SK-N-SH (cell line): ENCODE data around the gene TMCC3. TPM values are rescaled to one million over a fixed set of nuclear protein-coding genes. Genes with fewer than 3 reads are reported as not detected.

Experiments used
- CTCF ChIA-PET: fragments of 300-600, 350-600 bp; formaldehyde crosslinking; extraction: SDS; loops from one replicate; lab custom pipeline; 2021; lab: Yijun Ruan, JAX
- POLR2A ChIA-PET: fragments of 350-600 bp; sonication (Branson Sonifier 250); formaldehyde crosslinking; extraction: SDS; loops from one replicate; lab custom pipeline; 2020; ENCODE audit warnings: antibody characterized with exemption, inconsistent platforms; lab: Yijun Ruan, JAX
- DNase-seq: peaks from one replicate; pipeline ENCODE4 v3.0.0; 2012
- H2AFZ ChIP-seq: fragments of 200-600 bp; sonication (generic); 2 replicates; pipeline ENCODE4 v1.8.1; 2016; ENCODE audit warnings: antibody characterized with exemption, mild to moderate bottlenecking, low read depth
- H3F3A ChIP-seq: fragments of 200-600 bp; sonication (generic); replicated peaks from 2 replicates; pipeline ENCODE3; 2016; ENCODE audit warnings: antibody characterized with exemption, mild to moderate bottlenecking; ENCODE audit not compliant: insufficient read depth
- H3K27ac ChIP-seq, 2 experiments: fragments of 200-500 bp in 1 of 2; fragments of 200-600 bp in 1 of 2; sonication (Bioruptor generic) in 1 of 2; sonication (generic), shearing (Covaris generic) in 1 of 2; 2 replicates each; pipeline versions ENCODE4 v1.5.1 to v1.6.1; 2014 to 2016; ENCODE audit warnings: low read depth in 2 of 2, inconsistent platforms in 1 of 2, low read length in 1 of 2, mild to moderate bottlenecking in 1 of 2, mixed read lengths in 1 of 2
- H3K27me3 ChIP-seq: fragments of 200-600 bp; sonication (generic), shearing (Covaris generic); 2 replicates; pipeline ENCODE4 v1.6.1; 2016; ENCODE audit warnings: mixed run types; ENCODE audit not compliant: insufficient read depth
- H3K36me3 ChIP-seq, 2 experiments: fragments of 200-500 bp in 1 of 2; fragments of 200-600 bp in 1 of 2; sonication (Bioruptor generic) in 1 of 2; sonication (generic) in 1 of 2; replicated peaks in 1 of 2; 2 replicates each; pipeline versions ENCODE3 to v1.5.1; 2014 to 2016; ENCODE audit warnings: low read length in 1 of 2, mild to moderate bottlenecking in 1 of 2; ENCODE audit not compliant: insufficient read depth in 2 of 2, control insufficient read depth in 1 of 2
- H3K4me1 ChIP-seq, 2 experiments: fragments of 200-500 bp in 1 of 2; fragments of 200-600 bp in 1 of 2; sonication (Bioruptor generic) in 1 of 2; sonication (generic), shearing (Covaris generic) in 1 of 2; 2 replicates each; pipeline versions ENCODE4 v1.5.1 to v1.6.1; 2014 to 2016; ENCODE audit warnings: low read depth in 1 of 2, low read length in 1 of 2, mixed run types in 1 of 2; ENCODE audit not compliant: insufficient read depth in 2 of 2, control insufficient read depth in 1 of 2
- H3K4me2 ChIP-seq: fragments of 200-600 bp; sonication (generic), shearing (Covaris generic); 2 replicates; pipeline ENCODE4 v1.6.1; 2017; ENCODE audit warnings: mixed run types
- H3K4me3 ChIP-seq, 2 experiments: fragments of 200-500 bp in 1 of 2; fragments of 200-600 bp in 1 of 2; sonication (Bioruptor generic) in 1 of 2; sonication (generic), shearing (Covaris generic) in 1 of 2; 2 replicates each; pipeline versions ENCODE4 v1.5.1 to v1.8.1; 2014 to 2016; ENCODE audit warnings: low read depth in 2 of 2, inconsistent platforms in 1 of 2, low read length in 1 of 2, mild to moderate bottlenecking in 1 of 2, mixed read lengths in 1 of 2, moderate library complexity in 1 of 2
- H3K79me2 ChIP-seq: fragments of 200-600 bp; sonication (generic); 2 replicates; pipeline ENCODE4 v1.8.1; 2017; ENCODE audit warnings: mild to moderate bottlenecking; ENCODE audit not compliant: insufficient read depth
- H3K9ac ChIP-seq: fragments of 200-600 bp; sonication (generic); 2 replicates; pipeline ENCODE4 v1.6.1; 2017; ENCODE audit warnings: mixed run types
- H3K9me2 ChIP-seq: fragments of 200-600 bp; sonication (generic); 2 replicates; pipeline ENCODE4 v1.6.1; 2017; ENCODE audit warnings: mixed run types
- H3K9me3 ChIP-seq: fragments of 200-600 bp; sonication (generic); 2 replicates; pipeline ENCODE4 v1.6.1; 2017; ENCODE audit warnings: mixed run types, mild to moderate bottlenecking, moderate library complexity
- H4K20me1 ChIP-seq: fragments of 200-600 bp; sonication (generic); 2 replicates; pipeline ENCODE4 v1.6.1; 2017; ENCODE audit warnings: mild to moderate bottlenecking, mixed run types; ENCODE audit not compliant: insufficient read depth
- CHD2 ChIP-seq: fragments of 150-350 bp; IDR thresholded peaks from 2 replicates; pipeline ENCODE4 v1.6.1; 2018; ENCODE audit warnings: low read length; ENCODE audit not compliant: partially characterized antibody
- CTCF ChIP-seq: fragments of 200-600 bp; sonication (generic); IDR thresholded peaks from 2 replicates; pipeline ENCODE4 v1.6.1; 2017; ENCODE audit warnings: antibody characterized with exemption, mild to moderate bottlenecking, moderate library complexity
- ELF1 ChIP-seq: IDR thresholded peaks from 2 replicates; pipeline ENCODE4 v1.4.0; 2012
- EP300 ChIP-seq, 2 experiments: IDR thresholded peaks; 2 replicates each; pipeline versions ENCODE4 v1.4.0 to v1.6.1; 2012; ENCODE audit warnings: borderline replicate concordance in 1 of 2, low read depth in 1 of 2, low read length in 1 of 2
- GABPA ChIP-seq: IDR thresholded peaks from 2 replicates; pipeline ENCODE4 v1.4.0; 2012; ENCODE audit warnings: low read depth, mild to moderate bottlenecking
- GATA2 ChIP-seq: sonication (generic); formaldehyde crosslinking; IDR thresholded peaks from 2 replicates; pipeline ENCODE4 v1.5.0; 2020; ENCODE audit warnings: mild to moderate bottlenecking, missing genetic modification reagents
- MXI1 ChIP-seq: IDR thresholded peaks from 2 replicates; pipeline ENCODE4 v1.6.1; 2012; ENCODE audit warnings: mild to moderate bottlenecking, low read depth, low read length, improper control_type of control experiment
- NRF1 ChIP-seq: IDR thresholded peaks from 2 replicates; pipeline ENCODE4 v1.6.1; 2012; ENCODE audit warnings: low read depth, mild to moderate bottlenecking, low read length
- PBX3 ChIP-seq: IDR thresholded peaks from 2 replicates; pipeline ENCODE4; 2012
- REST ChIP-seq: IDR thresholded peaks from 2 replicates; pipeline ENCODE4 v1.6.1; 2012; ENCODE audit warnings: mild to moderate bottlenecking, low read depth, low read length, moderate library complexity
- RXRA ChIP-seq: IDR thresholded peaks from 2 replicates; pipeline ENCODE4 v1.4.0; 2012; ENCODE audit warnings: low read depth, mild to moderate bottlenecking, borderline replicate concordance
- SIN3A ChIP-seq: IDR thresholded peaks from 2 replicates; pipeline ENCODE4 v1.6.1; 2012; ENCODE audit warnings: low read depth, mild to moderate bottlenecking, low read length, moderate library complexity, borderline replicate concordance
- TCF12 ChIP-seq: IDR thresholded peaks from 2 replicates; pipeline ENCODE4 v1.4.0; 2012
- USF1 ChIP-seq: IDR thresholded peaks from 2 replicates; pipeline ENCODE4 v1.4.0; 2012; ENCODE audit warnings: low read depth, borderline replicate concordance
- ZBTB33 ChIP-seq: IDR thresholded peaks from 2 replicates; pipeline ENCODE4 v1.4.0; 2012; ENCODE audit warnings: low read depth, borderline replicate concordance
- WGBS: methylation state at CpG from one replicate; pipeline ENCODE4 v1.1.6; 2017; ENCODE audit warnings: low lambda C conversion rate; 5-methylcytosine and 5-hydroxymethylcytosine counted together
- polyA plus RNA-seq, 3 experiments: library from polyadenylated mRNA; depleted of rRNA; stranded (reverse); fragments of >200 nt; gene quantifications; 2 replicates each; pipeline ENCODE4 v1.2.3, GENCODE V29; 2012

TMCC3 gene
- polyA plus RNA-seq, 1 of the 3 experiments (the other 2 are of a cell fraction), result 0.53 TPM

GRCh38 chr12:94623161-94623920 lies 27.0 kb downstream of the TMCC3 start:
- CTCF ChIA-PET, result interaction anchor here (1.1 kb wide), 1 partner anchor 728 kb away, joined by 3 read pairs; no protein-coding TSS in a partner anchor
- H3K9ac ChIP-seq, result no peak overlapping the region
- no peak overlapping the region for H2AFZ ChIP-seq
- no peaks in the 10 kb centered on the region for H3F3A ChIP-seq
- H3K4me1 ChIP-seq, result peaks cover 0 to 21% of the 10 kb centered on the region in 2 experiments; a peak in 2 of 4 replicates
- H3K9me3 ChIP-seq, result no peaks in the 10 kb centered on the region; the same call in 1 of the 2 replicates
- WGBS, result 90% methylated on average over 11 of the region's 11 CpGs
- no peaks in the 10 kb centered on the region for H3K27me3 ChIP-seq
- no peaks in the 10 kb centered on the region for H3K9me2 ChIP-seq
- POLR2A ChIA-PET, result no interaction called here
- no peak overlapping the region for H3K4me3 ChIP-seq
- no peaks in the 10 kb centered on the region for H3K36me3 ChIP-seq
- no peaks in the 10 kb centered on the region for H3K79me2 ChIP-seq
- peak overlapping the region in 1 of 2 experiments; percentile 51; a peak in 3 of 4 replicates for H3K27ac ChIP-seq
- TF ChIP-seq CHD2 (no peak), NRF1 (no peak)
- peak overlapping the region; percentile 67; the same call in 1 of the 2 replicates for H3K4me2 ChIP-seq
- H4K20me1 ChIP-seq, result no peaks in the 10 kb centered on the region
- no peak for DNase-seq

GRCh38 chr12:94622475-94622874 lies 27.9 kb downstream of the TMCC3 start:
- H3K9me3 ChIP-seq, result no peaks in the 10 kb centered on the region; the same call in 1 of the 2 replicates
- DNase-seq, result peak; percentile 67
- no peaks in the 10 kb centered on the region for H3K36me3 ChIP-seq
- no peak overlapping the region for H3K9ac ChIP-seq
- no peak overlapping the region for H3K4me3 ChIP-seq
- peak overlapping the region; percentile 60 to 64 for H3K27ac ChIP-seq
- H2AFZ ChIP-seq, result peak overlapping the region; percentile 50; the same call in 1 of the 2 replicates
- H3K9me2 ChIP-seq, result no peaks in the 10 kb centered on the region
- peak overlapping the region; percentile 67; the same call in 1 of the 2 replicates for H3K4me2 ChIP-seq
- H3K27me3 ChIP-seq, result no peaks in the 10 kb centered on the region
- no peaks in the 10 kb centered on the region for H3F3A ChIP-seq
- 18% methylated on average over 4 of the region's 4 CpGs for WGBS
- H3K4me1 ChIP-seq, result peaks cover 0 to 21% of the 10 kb centered on the region in 2 experiments; a peak in 2 of 4 replicates
- POLR2A ChIA-PET, result no interaction called here
- CTCF ChIA-PET, result no interaction called here
- H4K20me1 ChIP-seq, result no peaks in the 10 kb centered on the region
- H3K79me2 ChIP-seq, result no peaks in the 10 kb centered on the region
- TF ChIP-seq MXI1 (peak; percentile 58), USF1 (no peak), TCF12 (peak; percentile 73), NRF1 (no peak), ELF1 (no peak), GATA2 (CRISPR knock-in tag) (peak; percentile 70), GABPA (no peak), REST (no peak), EP300 (IDR thresholded peaks at IDR 0.05; ENCODE audit: borderline replicate concordance in 1 of 2, low read depth in 1 of 2, low read length in 1 of 2) (0 out of 4 replicates have a peak, but pooled peaks have one; percentile 31 to 49), CTCF (no peak), PBX3 (peak; percentile 71), RXRA (0 out of 2 replicates have a peak, but pooled peaks have one; percentile 30), CHD2 (peak; percentile 51), ZBTB33 (no peak), SIN3A (no peak)
